Keratinocyte (primary cell): Measurements from ENCODE around the gene B3GNT8. TPM values are rescaled to one million over a fixed set of nuclear protein-coding genes. Genes with fewer than 3 reads are reported as not detected.

ENCODE experiments used
- DNase-seq: peaks from one replicate; pipeline ENCODE4 v3.0.0-alpha.2; 2011; ENCODE audit warnings: low read depth, missing footprints, low spot score
- FAIRE-seq: peaks from 2 replicates; lab custom pipeline; 2011; peaks lifted over from hg19 to GRCh38; lab: Jason Lieb, UNC
- H2AFZ ChIP-seq: 2 replicates; pipeline ENCODE4 v1.6.0; 2012; ENCODE audit warnings: low read length, control low read depth, inconsistent platforms; ENCODE audit not compliant: control insufficient read depth
- H3K27ac ChIP-seq: 2 replicates; pipeline ENCODE4 v1.5.1; 2011; ENCODE audit warnings: low read length; ENCODE audit not compliant: control insufficient read depth, insufficient read depth
- H3K27me3 ChIP-seq: 3 replicates; pipeline ENCODE4 v1.6.0; 2011; ENCODE audit warnings: low read length; ENCODE audit not compliant: control insufficient read depth, insufficient read depth; ENCODE audit errors: extremely low read depth
- H3K36me3 ChIP-seq, 2 experiments: 2 replicates in 1 of 2; 3 replicates in 1 of 2; pipeline ENCODE4 v1.5.1; 2011; ENCODE audit warnings: low read length in 2 of 2, mild to moderate bottlenecking in 1 of 2; ENCODE audit not compliant: control insufficient read depth in 2 of 2, insufficient read depth in 2 of 2; ENCODE audit errors: extremely low read depth in 1 of 2
- H3K4me1 ChIP-seq: 3 replicates; pipeline ENCODE4 v1.5.1; 2011; ENCODE audit warnings: low read length; ENCODE audit not compliant: control insufficient read depth, insufficient read depth; ENCODE audit errors: extremely low read depth
- H3K4me2 ChIP-seq: 3 replicates; pipeline ENCODE4 v1.6.0; 2011; ENCODE audit warnings: low read depth, low read length; ENCODE audit not compliant: control insufficient read depth, insufficient read depth; ENCODE audit errors: extremely low read depth
- H3K4me3 ChIP-seq, 3 experiments: fragments of 200-600 bp in 1 of 3; sonication (generic) in 1 of 3; 2 replicates in 2 of 3; 3 replicates in 1 of 3; pipeline ENCODE4 v1.5.1; 2011 to 2016; ENCODE audit warnings: low read length in 3 of 3, mild to moderate bottlenecking in 3 of 3, control low read depth in 2 of 3, inconsistent platforms in 1 of 3, low read depth in 1 of 3, mixed read lengths in 1 of 3, mixed run types in 1 of 3, moderate library complexity in 1 of 3; ENCODE audit not compliant: control insufficient read depth in 2 of 3, insufficient read depth in 2 of 3; ENCODE audit errors: extremely low read depth in 1 of 3
- H3K79me2 ChIP-seq: 2 replicates; pipeline ENCODE4 v1.6.0; 2012; ENCODE audit warnings: low read length; ENCODE audit not compliant: control insufficient read depth, insufficient read depth
- H3K9ac ChIP-seq: 3 replicates; pipeline ENCODE4 v1.6.0; 2011; ENCODE audit warnings: low read length; ENCODE audit not compliant: control insufficient read depth, insufficient read depth; ENCODE audit errors: extremely low read depth
- H3K9me1 ChIP-seq: 3 replicates; pipeline ENCODE4 v1.6.0; 2011; ENCODE audit warnings: low read length; ENCODE audit not compliant: control insufficient read depth, insufficient read depth; ENCODE audit errors: extremely low read depth
- H3K9me3 ChIP-seq: 2 replicates; pipeline ENCODE4 v1.5.1; 2012; ENCODE audit warnings: low read depth, low read length; ENCODE audit not compliant: control insufficient read depth
- H4K20me1 ChIP-seq: 3 replicates; pipeline ENCODE4 v1.6.0; 2011; ENCODE audit warnings: low read length; ENCODE audit not compliant: control insufficient read depth, insufficient read depth; ENCODE audit errors: extremely low read depth
- CTCF ChIP-seq, 3 experiments: IDR thresholded peaks in 1 of 3; conservative IDR thresholded peaks in 1 of 3; optimal IDR thresholded peaks in 1 of 3; 2 replicates in 2 of 3; 3 replicates in 1 of 3; pipeline versions ENCODE3 to v1.5.1; 2011; ENCODE audit warnings: low read length in 3 of 3, mild to moderate bottlenecking in 3 of 3, moderate library complexity in 2 of 3, control low read depth in 1 of 3, inconsistent platforms in 1 of 3; ENCODE audit not compliant: insufficient read depth in 2 of 3; ENCODE audit errors: extremely low read depth in 1 of 3
- EZH2 ChIP-seq: IDR thresholded peaks from one replicate; pipeline ENCODE4 v1.6.1; 2012; ENCODE audit warnings: inconsistent platforms, mild to moderate bottlenecking, low read length, moderate library complexity
- dilution Hi-C: fragments of 300-500 bp; cut with MboI; formaldehyde crosslinking; loops from one replicate; pipeline ENCODE4 v1.7.0; 2020; ENCODE audit warnings: low sequenced_read_pairs; ENCODE audit not compliant: extremely low pct_ligation_motif_present
- polyA plus RNA-seq, 5 experiments: library from polyadenylated mRNA; depleted of rRNA in 3 of 5; stranded (reverse) in 3 of 5; stranded (forward) in 1 of 5; unstranded in 1 of 5; fragments of >200 nt; gene quantifications; 1 replicate in 1 of 5; 2 replicates in 3 of 5; 3 replicates in 1 of 5; pipeline versions ENCODE4 v1.2.1 to v1.2.3, GENCODE V29; 2011 to 2012; ENCODE audit warnings: missing spikeins in 2 of 5, low read depth in 1 of 5, low replicate concordance in 1 of 5

The B3GNT8 gene
- polyA plus RNA-seq, 1 donor (not counting 4 experiments of a cell fraction or from before 2014, with no cell fraction given), result 0.97 TPM

GRCh38 chr19:41449079-41449864 is 22.1 kb upstream of the B3GNT8 start:
- Histone ChIP-seq H3K9ac (peak overlapping the region; percentile 22), H3K36me3 (no peaks in the 10 kb centered on the region), H3K4me2 (peak overlapping the region; percentile 78), H2AFZ (peak overlapping the region; percentile 86), H3K4me3 (peak overlapping the region; percentile 6 to 46 (median 43)), H3K27me3 (no peaks in the 10 kb centered on the region), H3K4me1 (peaks cover 2% of the 10 kb centered on the region), H3K9me1 (no peaks in the 10 kb centered on the region), H3K9me3 (no peaks in the 10 kb centered on the region), H3K27ac (no peak overlapping the region), H4K20me1 (no peaks in the 10 kb centered on the region), H3K79me2 (no peaks in the 10 kb centered on the region)
- DNase-seq (no peak), FAIRE-seq (no peak)
- TF ChIP-seq CTCF (optimal IDR thresholded peaks at IDR 0.05 in 1 of 3, IDR thresholded peaks at IDR 0.05 in 1 of 3, conservative IDR thresholded peaks at IDR 0.05 in 1 of 3; ENCODE audit: extremely low read depth in 1 of 3, insufficient read depth in 2 of 3, low read length in 3 of 3) (peak; percentile 94 to 98 (median 95)), EZH2 (no peak)
- dilution Hi-C loops, result no loop called here

DNA sequence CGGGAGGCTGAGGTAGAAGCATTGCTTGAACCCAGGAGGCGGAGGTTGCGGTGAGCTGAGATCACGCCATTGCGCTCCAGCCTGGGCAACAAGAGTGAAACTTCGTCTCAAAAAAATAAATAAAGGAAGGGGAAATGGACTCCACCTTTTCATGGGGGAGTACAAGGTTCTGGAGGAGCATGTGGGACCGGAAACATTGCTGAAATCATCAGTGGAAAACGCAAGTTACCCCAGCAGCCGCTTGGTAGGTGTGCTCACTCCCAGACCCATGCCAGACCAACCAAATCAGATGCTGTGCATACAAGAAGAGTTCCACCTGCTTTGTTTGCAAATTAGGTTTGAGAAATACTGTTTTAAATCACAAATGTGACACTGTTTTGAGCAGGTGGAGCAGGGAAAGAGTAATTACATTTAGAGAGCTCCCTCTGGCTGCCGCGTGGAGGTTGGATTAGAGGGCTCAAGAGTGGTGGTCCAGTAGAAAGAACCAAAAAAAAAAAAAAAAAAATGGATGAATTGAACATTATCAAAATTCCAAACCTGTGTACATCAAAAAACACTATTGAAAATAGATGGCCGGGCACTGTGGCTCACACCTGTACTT is 20.7 kb upstream of the B3GNT8 start:
- Histone ChIP-seq H2AFZ (no peak overlapping the region), H3K9me3 (no peaks in the 10 kb centered on the region), H3K9ac (no peak overlapping the region), H3K36me3 (no peaks in the 10 kb centered on the region), H3K9me1 (no peaks in the 10 kb centered on the region), H3K79me2 (no peaks in the 10 kb centered on the region), H3K27me3 (no peaks in the 10 kb centered on the region), H3K4me1 (peaks cover 2% of the 10 kb centered on the region), H3K27ac (no peak overlapping the region), H4K20me1 (no peaks in the 10 kb centered on the region), H3K4me2 (no peak overlapping the region), H3K4me3 (no peak overlapping the region)
- dilution Hi-C loops, result no loop called here
- TF ChIP-seq EZH2 (no peak), CTCF (optimal IDR thresholded peaks at IDR 0.05 in 1 of 3, IDR thresholded peaks at IDR 0.05 in 1 of 3, conservative IDR thresholded peaks at IDR 0.05 in 1 of 3; ENCODE audit: extremely low read depth in 1 of 3, insufficient read depth in 2 of 3, low read length in 3 of 3) (no peak)
- FAIRE-seq, result no peak
- DNase-seq, result no peak
